NOMO-1 treated with DMSO at 0.1 percent for 48 hours (cell line): ENCODE measurements around the gene ZMYND11.
"Not testable (repeated sequence)": the region's sequence is repeated elsewhere in the genome, so short reads cannot be mapped to it uniquely, and the experiment has no call there.

Experiments used
- DNase-seq: peaks from one replicate; lab custom pipeline; 2025; ENCODE audit not compliant: unreplicated experiment; lab: John Stamatoyannopoulos, UW

Gene ZMYND11

GRCh38 chr10:279232-279631, 144.0 kb downstream of the ZMYND11 start:
- DNase-seq = no peak

GRCh38 chr10:279655-280054, 144.4 kb downstream of the ZMYND11 start:
- DNase-seq = no peak

DNA sequence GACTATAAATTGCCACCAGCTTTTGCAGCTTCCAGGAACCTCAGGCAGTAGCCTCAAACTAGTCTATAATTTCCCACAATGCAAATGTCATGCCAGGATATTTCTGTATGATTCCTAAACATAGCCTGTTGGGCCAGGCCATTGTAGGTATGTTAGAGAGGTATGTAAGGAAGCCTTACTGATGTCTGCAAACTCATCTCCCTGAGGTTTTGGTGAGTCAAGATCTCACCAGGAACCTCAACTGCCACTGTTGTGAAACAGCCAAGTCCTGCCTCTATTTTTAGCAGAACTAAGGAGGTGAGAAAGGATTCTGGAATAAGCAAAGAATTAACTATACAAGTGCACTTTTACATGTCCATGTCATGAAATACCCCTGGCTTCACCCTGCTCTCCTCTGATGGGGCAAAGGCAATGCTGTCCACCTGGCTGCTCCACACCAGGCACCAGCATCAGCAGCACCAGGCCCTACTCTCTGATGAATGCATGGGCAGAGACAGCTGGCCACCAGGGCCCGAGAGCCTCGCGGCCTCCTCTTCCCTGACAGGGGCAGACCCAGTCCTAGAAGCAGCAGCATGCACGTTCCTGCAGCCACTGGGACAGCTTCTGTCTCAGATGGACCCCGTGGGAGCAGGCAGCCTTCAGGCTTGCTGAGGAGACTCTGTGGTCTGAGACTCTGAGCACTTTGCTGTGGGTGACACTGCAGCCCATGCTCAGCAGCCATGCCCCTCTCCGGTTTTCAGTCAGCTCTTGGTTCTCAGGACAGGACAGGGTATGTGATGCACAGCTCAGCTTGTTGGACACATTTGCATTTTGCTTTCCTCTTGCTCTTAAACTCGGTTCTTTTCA, 147.3 kb downstream of the ZMYND11 start:
- DNase-seq = peak; percentile 66

- no peak for DNase-seq
Measured at GRCh38 chr10:283140-283479, 147.9 kb downstream of the ZMYND11 start.

GRCh38 chr10:283916-284356, 148.7 kb downstream of the ZMYND11 start:
- peak; percentile 21 for DNase-seq

DNA sequence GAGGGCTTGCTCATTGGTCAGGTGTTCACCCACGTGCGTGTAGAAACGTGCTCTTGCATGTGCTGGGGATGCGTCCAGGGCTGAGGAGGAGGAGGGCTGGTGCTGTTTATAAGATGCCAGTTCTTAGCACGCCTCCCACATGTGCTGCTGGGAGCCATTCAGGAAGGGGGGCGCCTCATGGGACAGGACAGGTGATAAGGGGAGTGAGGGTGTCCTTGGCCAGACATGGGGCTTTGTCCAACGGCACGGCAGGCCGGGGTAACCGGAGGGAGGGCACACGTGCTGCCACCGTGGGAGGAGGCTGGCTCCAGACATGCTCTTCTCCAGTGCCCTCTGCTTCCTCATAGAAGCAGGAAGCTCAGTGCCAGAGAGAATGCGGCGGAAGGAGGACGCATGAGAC, 150.0 kb downstream of the ZMYND11 start:
- no peak for DNase-seq

DNA sequence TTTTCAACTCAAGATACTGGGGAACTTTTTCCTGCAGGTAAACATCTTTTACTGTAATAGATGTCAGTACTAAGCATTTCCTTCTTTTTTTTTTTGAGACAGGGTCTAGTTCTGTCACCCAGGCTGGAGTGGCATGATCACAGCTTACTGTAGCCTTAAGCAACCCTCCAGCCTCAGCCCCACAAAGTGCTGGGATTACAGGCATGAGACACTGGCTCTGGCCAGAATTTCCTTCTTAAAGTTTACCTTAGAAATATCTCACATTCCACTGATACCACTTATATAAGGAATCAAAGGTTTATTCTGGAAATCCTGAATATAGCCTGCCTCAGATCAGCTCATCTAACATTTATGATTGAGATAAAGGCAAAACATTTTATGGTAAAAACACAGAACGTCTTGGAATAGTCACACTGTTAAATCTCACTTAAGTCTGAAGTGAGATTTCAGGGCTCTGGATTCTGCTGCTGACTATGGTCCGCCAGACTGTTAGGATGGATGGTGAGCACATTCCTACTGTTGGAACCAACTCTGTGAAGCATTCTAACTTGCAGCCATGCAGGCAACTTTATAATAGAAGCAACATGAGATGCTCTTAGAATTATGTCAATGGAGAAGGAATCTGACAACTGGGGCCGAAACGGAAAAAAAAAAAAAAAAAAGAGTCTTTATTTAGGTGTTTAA, 151.9 kb downstream of the ZMYND11 start:
- DNase-seq = no peak

GRCh38 chr10:287814-288213, 152.6 kb downstream of the ZMYND11 start:
- no peak for DNase-seq

GRCh38 chr10:288316-289200, 153.3 kb downstream of the ZMYND11 start:
- no peak for DNase-seq

- DNase-seq = no peak
Measured at GRCh38 chr10:289581-289980, 154.3 kb downstream of the ZMYND11 start.

DNA sequence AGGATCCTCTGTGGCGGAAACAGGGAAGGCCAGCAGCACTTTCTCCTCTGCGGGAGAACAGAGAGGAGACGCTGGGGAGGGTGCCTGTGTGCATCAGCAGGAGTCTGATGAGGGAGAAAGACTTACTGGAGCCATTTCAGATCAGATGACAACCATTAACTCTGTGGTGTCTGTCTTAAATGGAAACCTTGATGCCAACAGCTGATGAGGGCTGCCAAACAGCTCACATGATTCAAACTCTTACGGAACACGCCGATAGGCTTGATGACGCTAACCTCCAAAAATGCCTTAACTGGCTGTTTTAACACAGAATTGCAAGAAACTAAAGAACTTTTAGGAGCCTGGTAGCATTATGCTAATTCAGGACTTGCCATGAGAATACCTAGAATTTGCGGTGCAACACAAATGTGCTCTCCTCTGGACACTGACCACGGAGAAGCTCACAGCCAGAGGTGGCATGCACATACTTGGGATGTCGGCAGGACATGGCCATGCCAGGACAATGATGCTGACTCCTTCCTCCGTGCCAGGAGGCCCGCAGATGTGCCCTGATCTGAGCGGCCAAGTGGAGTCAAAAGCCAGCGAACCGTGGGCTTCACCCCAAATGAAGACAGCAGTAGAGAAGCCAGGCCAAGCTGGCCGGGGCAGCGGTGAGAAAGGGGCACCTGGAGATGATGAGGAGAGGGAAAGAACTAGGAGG, 154.9 kb downstream of the ZMYND11 start:
- no peak for DNase-seq

GRCh38 chr10:293636-294035, 158.4 kb downstream of the ZMYND11 start:
- DNase-seq = no peak

GRCh38 chr10:297567-297966, 162.3 kb downstream of the ZMYND11 start:
- DNase-seq = no peak

DNA sequence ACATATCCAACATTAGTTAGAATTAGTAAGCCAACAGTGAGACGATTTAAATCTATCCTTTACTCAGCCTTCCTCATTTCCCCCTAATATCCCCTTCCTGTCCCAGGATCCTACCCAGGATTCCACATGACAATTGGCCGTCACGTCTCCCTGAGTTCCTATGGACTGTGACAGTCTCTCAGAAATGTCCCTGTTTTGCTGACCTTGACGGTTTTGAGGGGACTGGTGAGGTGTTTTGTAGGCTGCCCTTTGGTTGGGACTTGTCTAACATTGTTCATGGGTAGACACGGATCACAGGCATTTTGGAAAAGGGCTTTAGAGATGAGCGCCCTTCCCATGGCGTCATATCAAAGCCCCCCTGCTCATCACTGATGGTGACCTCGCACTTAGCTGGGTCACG, 162.8 kb downstream of the ZMYND11 start:
- DNase-seq = no peak

DNA sequence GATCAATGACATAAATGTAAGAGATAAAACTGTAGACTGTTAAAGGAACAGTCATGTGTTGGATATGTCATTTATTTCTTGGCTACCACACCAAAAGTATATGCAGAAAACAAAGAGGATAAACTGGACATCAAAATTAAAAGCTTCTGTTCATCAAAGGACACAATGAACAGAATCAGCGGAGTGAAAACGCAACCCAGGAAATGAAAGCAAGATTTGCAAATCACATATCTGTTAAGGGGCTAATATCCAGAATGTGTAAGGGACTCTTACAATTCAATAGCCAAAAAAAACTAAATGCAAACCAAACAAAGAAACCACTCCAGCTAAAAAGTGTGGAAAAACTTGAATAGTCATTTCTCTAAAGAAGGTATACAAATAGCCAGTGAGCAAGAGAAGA, 164.3 kb downstream of the ZMYND11 start:
- DNase-seq = no peak

- DNase-seq = no peak
Measured at GRCh38 chr10:299969-300368, 164.7 kb downstream of the ZMYND11 start.

DNA sequence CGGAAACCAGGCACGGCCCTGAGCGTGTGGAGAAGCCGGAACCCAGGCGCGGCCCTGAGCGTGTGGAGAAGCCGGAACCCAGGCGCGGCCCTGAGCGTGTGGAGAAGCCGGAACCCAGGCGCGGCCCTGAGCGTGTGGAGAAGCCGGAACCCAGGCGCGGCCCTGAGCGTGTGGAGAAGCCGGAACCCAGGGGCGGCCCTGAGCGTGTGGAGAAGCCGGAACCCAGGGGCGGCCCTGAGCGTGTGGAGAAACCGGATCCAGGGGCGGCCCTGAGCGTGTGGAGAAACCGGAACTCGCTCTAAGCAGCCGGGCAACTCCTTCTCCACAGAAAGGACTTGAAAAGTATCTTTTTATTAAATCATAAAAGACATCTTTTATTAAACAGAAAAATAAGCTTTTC, 165.3 kb downstream of the ZMYND11 start:
- not testable (repeated sequence) for DNase-seq

DNA sequence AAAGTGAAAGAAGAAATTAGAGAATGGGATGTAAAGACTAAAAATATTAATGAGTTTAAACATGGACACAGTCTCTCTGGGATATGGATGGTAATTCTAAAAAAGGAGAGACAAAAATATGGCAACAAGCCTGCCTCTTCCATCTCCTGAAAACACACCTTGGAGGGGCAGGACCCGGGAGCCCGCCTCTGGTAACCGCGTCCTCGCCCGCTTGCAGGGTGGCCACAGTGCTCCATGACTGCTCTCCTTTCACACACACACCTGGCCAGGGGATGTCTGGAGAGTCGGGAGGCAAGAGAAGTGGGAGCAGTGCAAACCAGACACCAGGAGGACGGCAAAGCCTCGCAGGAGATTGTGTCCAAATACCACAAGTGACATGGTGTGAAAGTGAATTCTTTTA, 166.3 kb downstream of the ZMYND11 start:
- no peak for DNase-seq
